RWPE2 (cell line): ENCODE measurements around the gene SERPINB5.

Experiments
- ATAC-seq: fragments of 200-7000 bp; cut with Tn5 transposase; 3 replicates; pipeline ENCODE4 v1.9.1; 2021; ENCODE audit warnings: low read depth
- DNase-seq: peaks from one replicate; pipeline ENCODE4 v3.0.0-alpha.2; 2020; ENCODE audit warnings: low spot score
- H3K27ac ChIP-seq: fragments of 450-650 bp; 2 replicates; pipeline ENCODE4 v1.5.1; 2017; ENCODE audit warnings: mild to moderate bottlenecking; ENCODE audit not compliant: poor library complexity, severe bottlenecking
- H3K27me3 ChIP-seq: fragments of 250-450 bp; sonication (Bioruptor Pico); 2 replicates; pipeline ENCODE4 v1.5.1; 2021; ENCODE audit warnings: mild to moderate bottlenecking, moderate library complexity; ENCODE audit not compliant: insufficient read depth, poor library complexity, severe bottlenecking
- H3K36me3 ChIP-seq: fragments of 250-450 bp; sonication (Bioruptor Pico); 2 replicates; pipeline ENCODE4 v1.5.1; 2020; ENCODE audit warnings: low read depth, mild to moderate bottlenecking, moderate library complexity
- H3K4me1 ChIP-seq: fragments of 250-450 bp; sonication (Bioruptor Pico); 2 replicates; pipeline ENCODE4 v1.5.1; 2021; ENCODE audit warnings: mild to moderate bottlenecking, moderate library complexity; ENCODE audit not compliant: insufficient read depth, poor library complexity, severe bottlenecking
- H3K4me3 ChIP-seq: fragments of 250-450 bp; sonication (Bioruptor Pico); 2 replicates; pipeline ENCODE4 v1.5.1; 2021; ENCODE audit warnings: mild to moderate bottlenecking, moderate library complexity; ENCODE audit not compliant: severe bottlenecking
- H3K9me3 ChIP-seq: fragments of 250-450 bp; sonication (Bioruptor Pico); 2 replicates; pipeline ENCODE4 v1.5.1; 2021; ENCODE audit warnings: mild to moderate bottlenecking, moderate library complexity; ENCODE audit not compliant: severe bottlenecking
- CTCF ChIP-seq: fragments of 450-650 bp; IDR thresholded peaks from one replicate; pipeline ENCODE4 v1.5.1; 2017; ENCODE audit warnings: mild to moderate bottlenecking, moderate library complexity; ENCODE audit not compliant: poor library complexity, severe bottlenecking

Gene SERPINB5

DNA sequence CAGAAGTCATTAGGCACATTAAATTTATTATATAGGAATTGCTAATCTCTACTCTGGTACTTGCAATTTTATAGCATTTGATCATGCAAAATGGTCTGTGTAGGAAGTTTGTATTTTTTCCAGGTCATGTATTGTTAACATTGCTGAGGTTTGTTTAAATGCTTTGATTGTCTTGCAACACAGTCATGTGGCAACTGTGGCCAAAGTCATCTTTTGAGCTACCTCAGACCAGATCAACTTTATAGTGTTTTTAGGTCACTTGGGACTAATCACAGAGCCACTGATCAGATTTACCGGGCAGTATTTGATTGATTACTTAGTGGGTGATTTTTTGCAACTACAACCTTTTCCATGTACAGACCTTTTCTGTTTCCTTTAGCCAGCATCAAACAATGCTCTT is 3.7 kb downstream of the SERPINB5 start:
- peak overlapping the region; percentile 96 for H3K27ac ChIP-seq
- ATAC-seq, result no peak
- H3K36me3 ChIP-seq, result peaks cover 83% of the 10 kb centered on the region
- H3K4me3 ChIP-seq, result peak overlapping the region; percentile 57
- H3K27me3 ChIP-seq, result no peaks in the 10 kb centered on the region
- TF ChIP-seq CTCF, result no peak
- H3K4me1 ChIP-seq, result peaks cover 38% of the 10 kb centered on the region
- DNase-seq, result no peak
- H3K9me3 ChIP-seq, result no peaks in the 10 kb centered on the region

DNA sequence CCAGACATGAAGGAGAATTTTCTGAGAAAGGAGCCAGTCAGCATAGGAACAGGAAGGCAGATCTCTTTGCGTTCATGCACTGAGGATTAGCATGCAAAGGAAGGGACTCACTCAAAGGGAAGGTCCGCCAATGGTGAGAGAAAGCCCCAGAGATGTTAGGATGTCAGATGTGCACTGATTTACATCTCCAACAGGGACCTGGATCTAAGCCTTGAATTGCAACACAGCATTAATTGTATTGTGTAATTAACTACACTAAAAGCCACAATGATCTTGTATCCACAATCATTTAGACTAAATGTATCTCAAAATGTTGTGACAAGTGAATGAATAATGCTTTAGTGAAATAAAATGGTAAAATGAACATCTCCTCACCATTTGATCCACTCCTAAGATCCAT is 4.2 kb downstream of the SERPINB5 start:
- Histone ChIP-seq H3K27me3 (no peaks in the 10 kb centered on the region), H3K4me1 (peaks cover 33% of the 10 kb centered on the region), H3K27ac (peak overlapping the region; percentile 96), H3K36me3 (peaks cover 87% of the 10 kb centered on the region), H3K9me3 (no peaks in the 10 kb centered on the region), H3K4me3 (peak overlapping the region; percentile 57)
- ATAC-seq, result no peak
- DNase-seq, result no peak
- no peak for TF ChIP-seq CTCF

DNA sequence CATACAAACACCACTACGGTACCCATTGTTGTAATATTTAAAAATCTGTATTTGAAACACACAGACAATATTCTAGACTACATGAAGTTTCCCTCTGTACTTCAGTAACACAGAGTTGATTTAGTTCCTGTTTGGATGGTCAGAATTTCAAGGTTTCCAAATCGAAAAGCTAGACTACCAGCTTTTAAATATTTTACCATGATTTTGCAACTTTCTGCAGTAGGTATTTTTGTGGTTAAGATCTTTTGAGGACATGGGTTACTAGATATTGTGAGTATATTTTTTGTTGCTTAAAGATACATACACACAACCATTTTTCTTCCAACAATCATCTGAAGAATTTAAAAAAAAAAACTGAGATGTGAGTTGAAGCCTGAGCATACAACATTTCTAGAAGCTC is 10.9 kb downstream of the SERPINB5 start:
- Histone ChIP-seq H3K36me3 (peaks cover 98% of the 10 kb centered on the region), H3K9me3 (no peaks in the 10 kb centered on the region), H3K27ac (peak overlapping the region; percentile 1), H3K27me3 (no peaks in the 10 kb centered on the region), H3K4me3 (no peak overlapping the region), H3K4me1 (peaks cover 4% of the 10 kb centered on the region)
- no peak for ATAC-seq
- no peak for TF ChIP-seq CTCF
- no peak for DNase-seq

DNA sequence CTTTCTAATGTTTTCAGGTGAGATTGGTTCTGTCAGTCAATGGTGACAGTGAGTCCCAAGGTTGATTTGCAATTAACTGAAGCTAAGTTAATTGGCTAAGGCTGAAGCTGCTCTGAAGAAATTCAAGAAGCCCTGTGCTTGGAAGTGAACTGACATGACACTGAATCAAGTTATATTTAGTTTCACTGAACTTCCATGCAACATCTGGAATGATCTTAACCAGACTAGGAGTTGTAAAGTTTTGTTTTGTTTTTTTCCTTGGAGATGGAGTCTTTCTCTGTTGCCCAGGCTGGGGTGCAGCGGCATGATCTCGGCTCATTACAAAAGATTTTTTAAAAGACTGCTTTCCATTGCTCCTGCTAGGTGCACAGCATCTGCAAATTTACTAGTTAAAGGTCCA is 11.4 kb downstream of the SERPINB5 start:
- DNase-seq, result no peak
- Histone ChIP-seq H3K4me1 (peaks cover under 1% of the 10 kb centered on the region), H3K4me3 (no peak overlapping the region), H3K36me3 (peaks cover 98% of the 10 kb centered on the region), H3K27ac (peak overlapping the region; percentile 1), H3K9me3 (no peaks in the 10 kb centered on the region), H3K27me3 (no peaks in the 10 kb centered on the region)
- no peak for ATAC-seq
- TF ChIP-seq CTCF, result no peak

DNA sequence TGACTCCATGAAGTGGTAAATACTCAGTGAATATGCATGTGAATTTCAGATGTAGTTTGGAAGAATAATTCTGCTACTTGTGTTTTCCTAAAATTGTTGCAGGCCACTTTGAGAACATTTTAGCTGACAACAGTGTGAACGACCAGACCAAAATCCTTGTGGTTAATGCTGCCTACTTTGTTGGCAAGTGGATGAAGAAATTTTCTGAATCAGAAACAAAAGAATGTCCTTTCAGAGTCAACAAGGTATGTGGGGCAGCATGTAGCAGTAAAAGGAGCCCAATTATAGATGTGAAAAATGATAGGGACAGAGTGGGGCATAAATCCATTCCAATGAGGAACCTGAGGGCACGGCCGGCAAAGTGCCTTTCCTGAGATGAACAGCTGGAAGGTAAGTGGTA is 16.1 kb downstream of the SERPINB5 start:
- ATAC-seq, result no peak
- Histone ChIP-seq H3K36me3 (peaks cover 98% of the 10 kb centered on the region), H3K27me3 (no peaks in the 10 kb centered on the region), H3K4me3 (no peak overlapping the region), H3K27ac (peak overlapping the region; percentile 9), H3K9me3 (no peaks in the 10 kb centered on the region), H3K4me1 (no peaks in the 10 kb centered on the region)
- TF ChIP-seq CTCF, result no peak
- DNase-seq, result no peak
